ENCODE data around the gene TNPO2. TPM values are rescaled to one million over a fixed set of nuclear protein-coding genes. Genes with fewer than 3 reads are reported as not detected.

TNPO2 gene
- total and polyA plus RNA-seq, 2 of the 13 experiments (the other 11 are each of a cell fraction or from before 2014, with no cell fraction given), result 31.7 to 61.0 TPM

DNA sequence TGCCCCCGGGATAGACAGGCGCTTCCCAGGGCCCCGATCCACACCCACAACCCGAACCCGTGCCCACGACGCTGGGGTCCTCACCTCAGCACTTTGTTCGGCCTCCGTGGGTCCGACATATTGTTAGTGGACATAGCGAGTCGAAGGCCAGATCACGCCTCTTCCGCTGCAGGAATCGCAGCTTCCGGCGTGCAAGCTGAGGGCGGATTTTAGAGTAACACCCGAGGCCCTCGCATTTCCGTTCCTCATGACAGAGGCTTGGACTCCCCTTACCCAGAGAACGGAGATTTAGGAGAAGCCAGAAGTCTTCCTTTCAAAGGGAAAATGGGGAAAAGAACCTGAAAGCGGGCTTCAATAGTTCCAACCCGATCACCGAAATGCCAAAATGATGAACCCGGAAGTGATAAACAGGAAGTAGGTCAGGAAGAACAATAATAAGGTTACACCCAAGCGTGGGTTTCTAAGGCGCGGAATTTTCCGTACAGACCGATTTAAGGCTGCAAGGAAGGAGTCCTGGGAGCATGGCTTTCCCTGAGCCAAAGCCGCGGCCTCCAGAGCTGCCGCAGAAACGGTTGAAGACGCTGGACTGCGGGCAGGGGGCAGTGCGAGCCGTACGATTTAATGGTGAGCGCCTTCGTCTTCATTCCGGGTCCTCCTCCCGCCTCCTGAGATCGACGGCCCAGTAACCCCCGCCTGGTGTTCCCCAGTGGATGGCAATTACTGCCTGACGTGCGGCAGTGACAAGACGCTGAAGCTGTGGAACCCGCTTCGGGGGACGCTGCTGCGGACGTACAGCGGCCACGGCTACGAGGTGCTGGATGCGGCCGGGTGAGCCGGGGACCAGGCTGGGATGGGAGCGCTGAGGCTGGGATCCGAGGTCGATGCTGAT lies 54.2 kb downstream of the TNPO2 start (continued):
- TF ChIP-seq ZFYVE20 (CRISPR knock-in tag; IDR thresholded peaks at IDR 0.05; ENCODE audit: borderline replicate concordance, low read depth) (no peak), ZSCAN20 (CRISPR knock-in tag; IDR thresholded peaks at IDR 0.05; ENCODE audit: borderline replicate concordance) (no peak), ZNF432 (CRISPR knock-in tag; IDR thresholded peaks at IDR 0.05; ENCODE audit: borderline replicate concordance) (no peak), ZSCAN21 (CRISPR knock-in tag; IDR thresholded peaks at IDR 0.05; ENCODE audit: borderline replicate concordance) (peak; percentile 36; the same call in 1 of the 2 replicates), NRL (CRISPR knock-in tag; IDR thresholded peaks at IDR 0.05; ENCODE audit: borderline replicate concordance) (no peak), PAF1 (CRISPR knock-in tag; IDR thresholded peaks at IDR 0.05) (no peak), SALL1 (CRISPR knock-in tag; IDR thresholded peaks at IDR 0.05) (peak; percentile 58), CREB1 (IDR thresholded peaks at IDR 0.05) (peak; percentile 52), CREB1 (CRISPR knock-in tag; IDR thresholded peaks at IDR 0.05) (peak; percentile 88), KDM5A (IDR thresholded peaks at IDR 0.05; ENCODE audit: borderline replicate concordance, low read length) (peak; percentile 100), ZNF773 (CRISPR knock-in tag; IDR thresholded peaks at IDR 0.05; ENCODE audit: borderline replicate concordance) (no peak), HMGA1 (CRISPR knock-in tag; conservative IDR thresholded peaks at IDR 0.05) (no peak), MED1 (CRISPR knock-in tag; IDR thresholded peaks at IDR 0.05) (peak; percentile 43; the same call in 1 of the 2 replicates), NFRKB (IDR thresholded peaks at IDR 0.05) (no peak), ELF1 (CRISPR knock-in tag; IDR thresholded peaks at IDR 0.05) (peak; percentile 97), ZFP36L1 (CRISPR knock-in tag; IDR thresholded peaks at IDR 0.05) (0 out of 2 replicates have a peak, but pooled peaks have one; percentile 35), TEF (CRISPR knock-in tag; IDR thresholded peaks at IDR 0.05) (no peak), ATF3 (CRISPR knock-in tag; IDR thresholded peaks at IDR 0.05) (no peak), MYPOP (CRISPR knock-in tag; IDR thresholded peaks at IDR 0.05) (no peak; the same call in 1 of the 2 replicates), SETDB1 (CRISPR knock-in tag; IDR thresholded peaks at IDR 0.05; ENCODE audit: borderline replicate concordance) (no peak), ZNF790 (CRISPR knock-in tag; IDR thresholded peaks at IDR 0.05; ENCODE audit: borderline replicate concordance) (no peak), SIX1 (CRISPR knock-in tag; IDR thresholded peaks at IDR 0.05; ENCODE audit: borderline replicate concordance) (peak; percentile 39; the same call in 1 of the 2 replicates), ZNF563 (CRISPR knock-in tag; IDR thresholded peaks at IDR 0.05) (peak; percentile 66; the same call in 1 of the 2 replicates)
- TF ChIP-seq, protein P1, sequence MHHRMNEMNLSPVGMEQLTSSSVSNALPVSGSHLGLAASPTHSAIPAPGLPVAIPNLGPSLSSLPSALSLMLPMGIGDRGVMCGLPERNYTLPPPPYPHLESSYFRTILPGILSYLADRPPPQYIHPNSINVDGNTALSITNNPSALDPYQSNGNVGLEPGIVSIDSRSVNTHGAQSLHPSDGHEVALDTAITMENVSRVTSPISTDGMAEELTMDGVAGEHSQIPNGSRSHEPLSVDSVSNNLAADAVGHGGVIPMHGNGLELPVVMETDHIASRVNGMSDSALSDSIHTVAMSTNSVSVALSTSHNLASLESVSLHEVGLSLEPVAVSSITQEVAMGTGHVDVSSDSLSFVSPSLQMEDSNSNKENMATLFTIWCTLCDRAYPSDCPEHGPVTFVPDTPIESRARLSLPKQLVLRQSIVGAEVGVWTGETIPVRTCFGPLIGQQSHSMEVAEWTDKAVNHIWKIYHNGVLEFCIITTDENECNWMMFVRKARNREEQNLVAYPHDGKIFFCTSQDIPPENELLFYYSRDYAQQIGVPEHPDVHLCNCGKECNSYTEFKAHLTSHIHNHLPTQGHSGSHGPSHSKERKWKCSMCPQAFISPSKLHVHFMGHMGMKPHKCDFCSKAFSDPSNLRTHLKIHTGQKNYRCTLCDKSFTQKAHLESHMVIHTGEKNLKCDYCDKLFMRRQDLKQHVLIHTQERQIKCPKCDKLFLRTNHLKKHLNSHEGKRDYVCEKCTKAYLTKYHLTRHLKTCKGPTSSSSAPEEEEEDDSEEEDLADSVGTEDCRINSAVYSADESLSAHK (CRISPR knock-in tag; IDR thresholded peaks at IDR 0.05; ENCODE audit: borderline replicate concordance), result no peak
